WTC11 (cell line): Measurements from ENCODE around the gene TNRC6A. TPM values are rescaled to one million over a fixed set of nuclear protein-coding genes. Genes with fewer than 3 reads are reported as not detected.

Source experiments
- ATAC-seq: fragments of 200-7000 bp; cut with Tn5 transposase; 2 replicates; pipeline ENCODE4 v1.10.0; 2021; ENCODE audit warnings: mild to moderate bottlenecking, moderate library complexity
- CTCF ChIA-PET: fragments of 300-600 bp; sonication (Branson Sonifier 250); formaldehyde crosslinking; loops from one replicate; lab custom pipeline; 2021; ENCODE audit warnings: antibody characterized with exemption; lab: Charles Lee
- POLR2A ChIA-PET: fragments of 350-600 bp; sonication (Branson Sonifier 250); formaldehyde crosslinking; loops from one replicate; lab custom pipeline; 2021; ENCODE audit warnings: antibody characterized with exemption; lab: Charles Lee
- DNase-seq: peaks from one replicate; pipeline ENCODE4 v3.0.0; 2021; ENCODE audit warnings: low spot score
- H3K27ac Mint-ChIP-seq: 2 replicates; pipeline ENCODE4 v1.8.0; 2021; ENCODE audit warnings: mixed read lengths
- H3K27me3 Mint-ChIP-seq: 2 replicates; pipeline ENCODE4 v1.8.0; 2021; ENCODE audit warnings: low read depth, mild to moderate bottlenecking, moderate library complexity, mixed read lengths
- H3K36me3 Mint-ChIP-seq: 2 replicates; pipeline ENCODE4 v1.8.0; 2021; ENCODE audit warnings: mixed read lengths
- H3K4me1 Mint-ChIP-seq: 2 replicates; pipeline ENCODE4 v1.8.0; 2022; ENCODE audit warnings: mixed read lengths
- H3K4me3 Mint-ChIP-seq: 2 replicates; pipeline ENCODE4 v1.8.0; 2021; ENCODE audit warnings: mild to moderate bottlenecking, moderate library complexity, mixed read lengths
- H3K9me3 Mint-ChIP-seq: 2 replicates; pipeline ENCODE4 v1.8.0; 2021; ENCODE audit warnings: mixed read lengths
- AR ChIP-seq: fragments of 250-450 bp; sonication (Bioruptor Pico); IDR thresholded peaks from 2 replicates; pipeline ENCODE4 v1.9.0; 2021; ENCODE audit warnings: mild to moderate bottlenecking
- ESRRA ChIP-seq: sonication (generic); formaldehyde crosslinking; IDR thresholded peaks from 2 replicates; pipeline ENCODE4 v1.8.1; 2022; ENCODE audit warnings: mild to moderate bottlenecking, missing genetic modification reagents, borderline replicate concordance
- FOXK1 ChIP-seq: sonication (generic); formaldehyde crosslinking; IDR thresholded peaks from 2 replicates; pipeline ENCODE4 v1.8.0; 2022; ENCODE audit warnings: mild to moderate bottlenecking, moderate library complexity, missing genetic modification reagents
- GABPB1 ChIP-seq: sonication (generic); formaldehyde crosslinking; IDR thresholded peaks from 2 replicates; pipeline ENCODE4 v1.8.1; 2023; ENCODE audit warnings: mild to moderate bottlenecking, missing genetic modification reagents
- GTF2I ChIP-seq: fragments of 250-450 bp; sonication (Bioruptor Pico); conservative IDR thresholded peaks from 2 replicates; pipeline ENCODE4 v1.4.0; 2021; ENCODE audit warnings: mild to moderate bottlenecking
- JUN ChIP-seq: sonication (generic); formaldehyde crosslinking; IDR thresholded peaks from 2 replicates; pipeline ENCODE4 v1.8.0; 2023; ENCODE audit warnings: mild to moderate bottlenecking, missing genetic modification reagents
- NFATC4 ChIP-seq: fragments of 250-450 bp; sonication (Bioruptor Pico); IDR thresholded peaks from 2 replicates; pipeline ENCODE4 v1.9.0; 2021; ENCODE audit warnings: mild to moderate bottlenecking
- NR1H2 ChIP-seq: sonication (generic); formaldehyde crosslinking; IDR thresholded peaks from 2 replicates; pipeline ENCODE4 v1.9.0; 2021; ENCODE audit warnings: mild to moderate bottlenecking, moderate library complexity, missing genetic modification reagents
- NR3C1 ChIP-seq: sonication (generic); formaldehyde crosslinking; conservative IDR thresholded peaks from 2 replicates; pipeline ENCODE4 v1.8.1; 2023; ENCODE audit warnings: low read depth, mild to moderate bottlenecking, missing genetic modification reagents
- OVOL2 ChIP-seq: fragments of 250-450 bp; sonication (Bioruptor Pico); IDR thresholded peaks from 2 replicates; pipeline ENCODE4 v1.9.0; 2021; ENCODE audit warnings: mild to moderate bottlenecking, borderline replicate concordance
- PRRX2 ChIP-seq: fragments of 250-450 bp; sonication (Bioruptor Pico); IDR thresholded peaks from 2 replicates; pipeline ENCODE4 v1.8.0; 2021; ENCODE audit warnings: mild to moderate bottlenecking
- RELA ChIP-seq: sonication (generic); formaldehyde crosslinking; IDR thresholded peaks from 2 replicates; pipeline ENCODE4 v1.8.1; 2022; ENCODE audit warnings: missing genetic modification reagents, mild to moderate bottlenecking, borderline replicate concordance
- RORB ChIP-seq: fragments of 250-450 bp; sonication (Bioruptor Pico); IDR thresholded peaks from 2 replicates; pipeline ENCODE4 v1.9.0; 2021; ENCODE audit warnings: mild to moderate bottlenecking
- SMAD3 ChIP-seq: sonication (generic); formaldehyde crosslinking; IDR thresholded peaks from 2 replicates; pipeline ENCODE4 v1.8.0; 2022; ENCODE audit warnings: missing genetic modification reagents, mild to moderate bottlenecking, borderline replicate concordance
- SOX15 ChIP-seq: fragments of 250-450 bp; sonication (Bioruptor Pico); IDR thresholded peaks from 2 replicates; pipeline ENCODE4 v1.9.0; 2021; ENCODE audit warnings: mild to moderate bottlenecking
- SP1 ChIP-seq: sonication (generic); formaldehyde crosslinking; conservative IDR thresholded peaks from 2 replicates; pipeline ENCODE4 v1.8.1; 2022; ENCODE audit warnings: missing genetic modification reagents
- TCF7 ChIP-seq: sonication (generic); formaldehyde crosslinking; IDR thresholded peaks from 2 replicates; pipeline ENCODE4 v1.8.0; 2022; ENCODE audit warnings: mild to moderate bottlenecking, low read depth, missing genetic modification reagents, moderate library complexity
- ZBTB43 ChIP-seq: sonication (generic); formaldehyde crosslinking; IDR thresholded peaks from 2 replicates; pipeline ENCODE4 v1.8.1; 2023; ENCODE audit warnings: mild to moderate bottlenecking, missing genetic modification reagents
- ZNF232 ChIP-seq: sonication (generic); formaldehyde crosslinking; IDR thresholded peaks from 2 replicates; pipeline ENCODE4 v1.8.0; 2022; ENCODE audit warnings: mild to moderate bottlenecking, missing genetic modification reagents
- ZNF263 ChIP-seq: sonication (generic); formaldehyde crosslinking; IDR thresholded peaks from 2 replicates; pipeline ENCODE4 v1.8.1; 2022; ENCODE audit warnings: low read depth, mild to moderate bottlenecking, moderate library complexity, missing genetic modification reagents
- ZNF416 ChIP-seq: fragments of 250-450 bp; sonication (Bioruptor Pico); IDR thresholded peaks from 2 replicates; pipeline ENCODE4 v1.9.0; 2021; ENCODE audit warnings: mild to moderate bottlenecking, inconsistent platforms
- ZNF423 ChIP-seq: fragments of 250-450 bp; sonication (Bioruptor Pico); IDR thresholded peaks from 2 replicates; pipeline ENCODE4 v2.1.2; 2022; ENCODE audit warnings: mild to moderate bottlenecking, moderate library complexity
- total RNA-seq: library from RNA; stranded (reverse); gene quantifications from 3 replicates; pipeline ENCODE4 v1.2.3, GENCODE V29; 2021
- TF ChIP-seq, protein P1 (sequence below): sonication (generic); formaldehyde crosslinking; IDR thresholded peaks from 2 replicates; pipeline ENCODE4 v1.8.0; 2022; ENCODE audit warnings: mild to moderate bottlenecking, missing genetic modification reagents
- TF ChIP-seq, protein P2 (sequence below): sonication (generic); formaldehyde crosslinking; IDR thresholded peaks from 2 replicates; pipeline ENCODE4 v1.8.0; 2022; ENCODE audit warnings: mild to moderate bottlenecking, missing genetic modification reagents
- TF ChIP-seq, protein P3 (sequence below): fragments of 250-450 bp; sonication (Bioruptor Pico); IDR thresholded peaks from 2 replicates; pipeline ENCODE4 v2.1.2; 2022; ENCODE audit warnings: mild to moderate bottlenecking, moderate library complexity
- TF ChIP-seq, protein P4 (sequence below): sonication (generic); formaldehyde crosslinking; conservative IDR thresholded peaks from 2 replicates; pipeline ENCODE4 v1.8.1; 2022; ENCODE audit warnings: mild to moderate bottlenecking, missing genetic modification reagents
- TF ChIP-seq, protein P5 (sequence below): fragments of 200-600 bp; IDR thresholded peaks from 2 replicates; pipeline ENCODE4 v1.8.0; 2022; ENCODE audit warnings: antibody characterized with exemption

TNRC6A gene
- total RNA-seq, 1 experiment from 2014 or later, result 86.3 TPM

- no peak for TF ChIP-seq AR
- TF ChIP-seq JUN (CRISPR knock-in tag), result no peak
- no peak for TF ChIP-seq NFATC4 (CRISPR knock-in tag)
- no peak for TF ChIP-seq NR3C1 (CRISPR knock-in tag)
- TF ChIP-seq NR1H2 (CRISPR knock-in tag), result no peak
- TF ChIP-seq, protein P1, sequence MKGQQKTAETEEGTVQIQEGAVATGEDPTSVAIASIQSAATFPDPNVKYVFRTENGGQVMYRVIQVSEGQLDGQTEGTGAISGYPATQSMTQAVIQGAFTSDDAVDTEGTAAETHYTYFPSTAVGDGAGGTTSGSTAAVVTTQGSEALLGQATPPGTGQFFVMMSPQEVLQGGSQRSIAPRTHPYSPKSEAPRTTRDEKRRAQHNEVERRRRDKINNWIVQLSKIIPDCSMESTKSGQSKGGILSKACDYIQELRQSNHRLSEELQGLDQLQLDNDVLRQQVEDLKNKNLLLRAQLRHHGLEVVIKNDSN (CRISPR knock-in tag), result no peak
- TF ChIP-seq ZNF232 (CRISPR knock-in tag), result no peak
Observed at GRCh38 chr16:24769806-24770205, 40.4 kb downstream of the TNRC6A start (continued).

GRCh38 chr16:24771132-24771778, 41.8 kb downstream of the TNRC6A start:
- ATAC-seq (no peak), DNase-seq (no peak)
- Mint-ChIP-seq H3K27me3 (no peaks in the 10 kb centered on the region), H3K27ac (0 out of 2 replicates have a peak overlapping the region, but pooled peaks have one; percentile 64), H3K9me3 (no peaks in the 10 kb centered on the region), H3K4me1 (peaks cover 30% of the 10 kb centered on the region)
- CTCF ChIA-PET, result no interaction called here
- no peak for TF ChIP-seq GABPB1
- no peak for TF ChIP-seq PRRX2
- no peak for TF ChIP-seq SOX15
- TF ChIP-seq RORB, result no peak
- no peak for TF ChIP-seq JUN (CRISPR knock-in tag)
- TF ChIP-seq SMAD3 (CRISPR knock-in tag), result no peak
- TF ChIP-seq TCF7, result no peak
- TF ChIP-seq, all 79 proteins: peak for 0
- H3K4me3 Mint-ChIP-seq, result no peak overlapping the region
- H3K36me3 Mint-ChIP-seq, result peaks cover 31% of the 10 kb centered on the region
- POLR2A ChIA-PET, result no interaction called here

- ChIA-PET CTCF (no interaction called here), POLR2A (no interaction called here)
- H3K4me1 Mint-ChIP-seq, result peaks cover 30% of the 10 kb centered on the region
- no peaks in the 10 kb centered on the region for H3K27me3 Mint-ChIP-seq
- no peak overlapping the region for H3K4me3 Mint-ChIP-seq
- ATAC-seq (no peak), DNase-seq (no peak)
- H3K9me3 Mint-ChIP-seq, result no peaks in the 10 kb centered on the region
- H3K36me3 Mint-ChIP-seq, result peaks cover 33% of the 10 kb centered on the region
- TF ChIP-seq, protein P2, sequence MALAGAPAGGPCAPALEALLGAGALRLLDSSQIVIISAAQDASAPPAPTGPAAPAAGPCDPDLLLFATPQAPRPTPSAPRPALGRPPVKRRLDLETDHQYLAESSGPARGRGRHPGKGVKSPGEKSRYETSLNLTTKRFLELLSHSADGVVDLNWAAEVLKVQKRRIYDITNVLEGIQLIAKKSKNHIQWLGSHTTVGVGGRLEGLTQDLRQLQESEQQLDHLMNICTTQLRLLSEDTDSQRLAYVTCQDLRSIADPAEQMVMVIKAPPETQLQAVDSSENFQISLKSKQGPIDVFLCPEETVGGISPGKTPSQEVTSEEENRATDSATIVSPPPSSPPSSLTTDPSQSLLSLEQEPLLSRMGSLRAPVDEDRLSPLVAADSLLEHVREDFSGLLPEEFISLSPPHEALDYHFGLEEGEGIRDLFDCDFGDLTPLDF, result no peak
- TF ChIP-seq, protein P3, sequence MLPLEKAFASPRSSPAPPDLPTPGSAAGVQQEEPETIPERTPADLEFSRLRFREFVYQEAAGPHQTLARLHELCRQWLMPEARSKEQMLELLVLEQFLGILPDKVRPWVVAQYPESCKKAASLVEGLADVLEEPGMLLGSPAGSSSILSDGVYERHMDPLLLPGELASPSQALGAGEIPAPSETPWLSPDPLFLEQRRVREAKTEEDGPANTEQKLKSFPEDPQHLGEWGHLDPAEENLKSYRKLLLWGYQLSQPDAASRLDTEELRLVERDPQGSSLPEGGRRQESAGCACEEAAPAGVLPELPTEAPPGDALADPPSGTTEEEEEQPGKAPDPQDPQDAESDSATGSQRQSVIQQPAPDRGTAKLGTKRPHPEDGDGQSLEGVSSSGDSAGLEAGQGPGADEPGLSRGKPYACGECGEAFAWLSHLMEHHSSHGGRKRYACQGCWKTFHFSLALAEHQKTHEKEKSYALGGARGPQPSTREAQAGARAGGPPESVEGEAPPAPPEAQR (CRISPR knock-in tag), result no peak
- TF ChIP-seq, protein P4, sequence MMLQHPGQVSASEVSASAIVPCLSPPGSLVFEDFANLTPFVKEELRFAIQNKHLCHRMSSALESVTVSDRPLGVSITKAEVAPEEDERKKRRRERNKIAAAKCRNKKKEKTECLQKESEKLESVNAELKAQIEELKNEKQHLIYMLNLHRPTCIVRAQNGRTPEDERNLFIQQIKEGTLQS (CRISPR knock-in tag), result no peak
- TF ChIP-seq SMAD3 (CRISPR knock-in tag), result no peak
- TF ChIP-seq NFATC4 (CRISPR knock-in tag), result no peak
- TF ChIP-seq ZNF416, result no peak
- no peak for TF ChIP-seq FOXK1 (CRISPR knock-in tag)
- TF ChIP-seq SP1 (CRISPR knock-in tag), result no peak
- TF ChIP-seq OVOL2 (CRISPR knock-in tag), result no peak
- no peak for TF ChIP-seq ZBTB43
- TF ChIP-seq, protein P5, sequence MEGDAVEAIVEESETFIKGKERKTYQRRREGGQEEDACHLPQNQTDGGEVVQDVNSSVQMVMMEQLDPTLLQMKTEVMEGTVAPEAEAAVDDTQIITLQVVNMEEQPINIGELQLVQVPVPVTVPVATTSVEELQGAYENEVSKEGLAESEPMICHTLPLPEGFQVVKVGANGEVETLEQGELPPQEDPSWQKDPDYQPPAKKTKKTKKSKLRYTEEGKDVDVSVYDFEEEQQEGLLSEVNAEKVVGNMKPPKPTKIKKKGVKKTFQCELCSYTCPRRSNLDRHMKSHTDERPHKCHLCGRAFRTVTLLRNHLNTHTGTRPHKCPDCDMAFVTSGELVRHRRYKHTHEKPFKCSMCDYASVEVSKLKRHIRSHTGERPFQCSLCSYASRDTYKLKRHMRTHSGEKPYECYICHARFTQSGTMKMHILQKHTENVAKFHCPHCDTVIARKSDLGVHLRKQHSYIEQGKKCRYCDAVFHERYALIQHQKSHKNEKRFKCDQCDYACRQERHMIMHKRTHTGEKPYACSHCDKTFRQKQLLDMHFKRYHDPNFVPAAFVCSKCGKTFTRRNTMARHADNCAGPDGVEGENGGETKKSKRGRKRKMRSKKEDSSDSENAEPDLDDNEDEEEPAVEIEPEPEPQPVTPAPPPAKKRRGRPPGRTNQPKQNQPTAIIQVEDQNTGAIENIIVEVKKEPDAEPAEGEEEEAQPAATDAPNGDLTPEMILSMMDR, result no peak
- TF ChIP-seq ZNF423 (CRISPR knock-in tag), result no peak
- no peak for TF ChIP-seq GTF2I (CRISPR knock-in tag)
- TF ChIP-seq ESRRA (CRISPR knock-in tag), result no peak
- no peak for TF ChIP-seq NR3C1 (CRISPR knock-in tag)
- no peak for TF ChIP-seq RELA (CRISPR knock-in tag)
- no peak for TF ChIP-seq ZNF263 (CRISPR knock-in tag)
- peak overlapping the region; percentile 64 for H3K27ac Mint-ChIP-seq
Observed at GRCh38 chr16:24771779-24772157, 42.3 kb downstream of the TNRC6A start.
